Brain microvascular endothelial cell (primary cell): Measurements from ENCODE around the gene ELOF1.

Source experiments
- DNase-seq: peaks from one replicate; pipeline ENCODE4 v3.0.0-alpha.2; 2020
- H3K27ac ChIP-seq: fragments of 250-450 bp; sonication (Bioruptor Pico); 2 replicates; pipeline ENCODE4 v1.5.1; 2020; ENCODE audit warnings: mild to moderate bottlenecking, moderate library complexity
- H3K27me3 ChIP-seq: fragments of 250-450 bp; sonication (Bioruptor Pico); replicated peaks from 2 replicates; pipeline ENCODE4 v1.5.1; 2020; ENCODE audit warnings: mild to moderate bottlenecking
- H3K36me3 ChIP-seq: fragments of 250-450 bp; sonication (Bioruptor Pico); replicated peaks from 2 replicates; pipeline ENCODE4 v1.5.1; 2020; ENCODE audit warnings: mild to moderate bottlenecking
- H3K4me3 ChIP-seq: 2 replicates; pipeline ENCODE4 v1.5.1; 2011; ENCODE audit warnings: low read depth, mild to moderate bottlenecking, control low read depth, low read length, moderate library complexity
- CTCF ChIP-seq: IDR thresholded peaks from 2 replicates; pipeline ENCODE4 v1.5.1; 2011; ENCODE audit warnings: low read depth, mild to moderate bottlenecking, moderate library complexity, low read length, control low read depth, inconsistent platforms; ENCODE audit errors: missing control alignments
- in situ Hi-C: cut with HindIII; loops from 2 replicates; pipeline ENCODE4 v1.10.0; 2017; ENCODE audit warnings: low sequenced_read_pairs, low pct_ligation_motif_present

ELOF1 gene

DNA sequence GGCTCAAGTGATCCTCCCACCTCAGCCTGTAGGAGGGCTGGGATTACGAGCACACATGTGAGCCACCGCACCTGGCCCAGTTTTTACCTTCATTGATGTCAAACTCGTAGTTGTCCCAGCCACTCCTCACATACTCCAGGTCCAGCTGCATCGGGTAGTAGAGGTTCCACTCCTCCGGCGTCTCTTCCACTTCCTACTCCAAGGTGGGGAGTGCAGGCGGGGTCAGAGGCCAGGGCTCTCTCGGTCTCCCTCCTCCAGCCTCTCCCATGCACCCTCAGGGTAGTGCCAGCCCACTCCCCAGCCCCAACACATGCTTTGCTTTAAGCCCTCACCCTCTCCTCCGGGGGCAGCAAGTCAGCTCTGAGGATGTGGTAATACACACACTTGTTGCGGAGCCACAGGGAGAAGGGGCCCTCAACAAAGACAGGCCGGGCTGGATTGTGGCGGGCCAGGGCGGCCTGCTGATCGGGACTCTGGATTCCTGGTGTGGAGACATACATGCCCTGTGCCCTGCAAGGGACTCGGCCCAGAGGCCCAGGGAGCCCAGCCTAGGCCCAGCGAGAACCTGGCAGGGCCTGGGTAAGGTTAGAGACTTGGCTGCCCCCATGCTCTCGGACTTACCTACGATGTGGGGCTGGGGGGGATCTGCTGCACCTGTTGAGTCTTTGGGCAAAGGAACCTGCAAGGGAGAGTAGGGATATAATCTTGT is 51.5 kb downstream of the ELOF1 start:
- H3K4me3 ChIP-seq: no peak overlapping the region
- no peak for TF ChIP-seq CTCF
- H3K27ac ChIP-seq: no peak overlapping the region
- in situ Hi-C loops: no loop called here
- H3K36me3 ChIP-seq: no peaks in the 10 kb centered on the region
- DNase-seq: no peak
- no peaks in the 10 kb centered on the region for H3K27me3 ChIP-seq

DNA sequence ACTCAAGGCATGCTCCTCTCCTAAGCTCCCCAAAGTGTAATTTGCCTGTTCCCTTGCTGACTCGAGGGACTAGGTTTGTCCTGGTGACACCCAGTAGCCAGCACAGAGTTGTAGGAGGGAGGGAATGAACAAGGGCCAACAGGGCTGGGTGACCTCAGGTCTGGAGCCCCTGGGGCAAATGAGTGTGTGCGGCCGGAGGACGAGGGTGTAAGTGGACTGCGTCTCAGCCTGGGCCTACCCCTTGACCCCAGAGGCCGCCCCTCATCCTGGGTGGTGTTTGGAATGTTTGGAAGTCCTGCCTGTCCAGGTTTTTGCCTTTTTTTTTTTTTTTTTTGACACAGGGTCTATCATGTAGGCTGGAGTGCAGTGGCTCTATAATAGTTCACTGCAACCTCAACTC is 52.1 kb downstream of the ELOF1 start:
- no peak overlapping the region for H3K4me3 ChIP-seq
- H3K27me3 ChIP-seq: no peaks in the 10 kb centered on the region
- no peak overlapping the region for H3K27ac ChIP-seq
- in situ Hi-C loops: no loop called here
- no peaks in the 10 kb centered on the region for H3K36me3 ChIP-seq
- no peak for DNase-seq
- TF ChIP-seq CTCF: no peak

GRCh38 chr19:11506101-11506555 is 52.9 kb downstream of the ELOF1 start:
- H3K4me3 ChIP-seq: peak overlapping the region; percentile 62
- H3K27ac ChIP-seq: peak overlapping the region; percentile 74
- TF ChIP-seq CTCF: no peak
- no peaks in the 10 kb centered on the region for H3K27me3 ChIP-seq
- in situ Hi-C loops: no loop called here
- no peak for DNase-seq
- H3K36me3 ChIP-seq: no peaks in the 10 kb centered on the region

GRCh38 chr19:11505504-11506100 is 53.4 kb downstream of the ELOF1 start, which contains the start of gene ZNF653:
ZNF653 (minus strand) TSS chr19:11505839; CDS start chr19:11505786, 53 bp downstream.
- in situ Hi-C loops: no loop called here
- Histone ChIP-seq H3K27me3 (no peaks in the 10 kb centered on the region), H3K4me3 (peak within 1 kb of the TSS; percentile 62), H3K36me3 (no peaks in the 10 kb centered on the region), H3K27ac (peak within 1 kb of the TSS; percentile 74)
- peak; percentile 90 for DNase-seq
- TF ChIP-seq CTCF: no peak

DNA sequence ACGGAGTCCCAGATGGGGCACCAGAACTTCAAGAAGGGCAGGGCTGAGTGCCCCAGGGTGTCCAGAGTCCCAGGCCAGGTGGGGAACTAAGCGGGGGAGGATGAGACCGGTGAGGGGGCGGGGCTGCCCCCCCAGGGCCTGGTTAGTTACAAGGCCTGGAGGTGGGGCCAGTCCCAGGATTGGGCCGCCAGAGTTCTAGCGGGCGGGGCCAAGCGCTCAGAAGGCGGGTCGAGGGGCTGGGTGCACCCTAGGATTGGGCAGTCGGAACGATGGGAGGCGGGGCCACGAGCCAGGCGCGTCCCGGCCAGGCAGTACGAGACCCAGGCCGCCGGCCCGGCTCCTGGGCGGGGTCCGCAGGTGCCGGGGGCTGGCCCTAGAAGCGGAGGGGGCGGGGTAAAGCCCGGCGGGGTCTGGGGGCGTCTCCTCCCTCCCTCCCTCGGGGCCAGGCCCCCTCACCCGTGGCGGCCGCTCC is 54.0 kb downstream of the ELOF1 start:
- in situ Hi-C loops: no loop called here
- Histone ChIP-seq H3K36me3 (no peaks in the 10 kb centered on the region), H3K4me3 (peak overlapping the region; percentile 62), H3K27ac (peak overlapping the region; percentile 74), H3K27me3 (no peaks in the 10 kb centered on the region)
- no peak for TF ChIP-seq CTCF
- peak; percentile 94 for DNase-seq
